Mesenchymal stem cell (in vitro differentiated cells and primary cell): Measurements from ENCODE around the gene COIL.

Source experiments
- DNase-seq: peaks from one replicate; pipeline ENCODE4 v3.0.0-alpha.2; 2013
- H2AFZ ChIP-seq: one replicate; pipeline ENCODE4 v1.6.1; 2013; ENCODE audit warnings: low read depth, mild to moderate bottlenecking, control low read depth, inconsistent platforms, low read length, moderate library complexity
- H2AK5ac ChIP-seq: 2 replicates; pipeline ENCODE4 v1.6.1; 2013; ENCODE audit warnings: low read length, moderate library complexity, mild to moderate bottlenecking, inconsistent platforms; ENCODE audit not compliant: severe bottlenecking
- H2BK120ac ChIP-seq: one replicate; pipeline ENCODE4 v1.6.1; 2013; ENCODE audit warnings: low read depth, mild to moderate bottlenecking, inconsistent platforms, low read length, moderate library complexity
- H2BK12ac ChIP-seq, 2 experiments: one replicate each; pipeline ENCODE4 v1.6.1; 2013; ENCODE audit warnings: inconsistent platforms in 2 of 2, low read length in 2 of 2, mild to moderate bottlenecking in 2 of 2, moderate library complexity in 2 of 2, control low read depth in 1 of 2
- H2BK15ac ChIP-seq: one replicate; pipeline ENCODE4 v1.6.1; 2013; ENCODE audit warnings: mild to moderate bottlenecking, low read depth, inconsistent platforms; ENCODE audit not compliant: poor library complexity, severe bottlenecking
- H2BK5ac ChIP-seq: 2 replicates; pipeline ENCODE4 v1.6.1; 2013; ENCODE audit warnings: low read depth, mild to moderate bottlenecking, low read length, control low read depth, inconsistent platforms; ENCODE audit not compliant: poor library complexity, severe bottlenecking
- H3K14ac ChIP-seq, 2 experiments: one replicate each; pipeline ENCODE4 v1.6.1; 2013; ENCODE audit warnings: inconsistent platforms in 2 of 2, low read length in 2 of 2, control low read depth in 1 of 2, mild to moderate bottlenecking in 1 of 2, moderate library complexity in 1 of 2
- H3K18ac ChIP-seq, 2 experiments: one replicate each; pipeline ENCODE4 v1.6.1; 2013; ENCODE audit warnings: inconsistent platforms in 2 of 2, low read length in 2 of 2, control low read depth in 1 of 2, low read depth in 1 of 2, mild to moderate bottlenecking in 1 of 2
- H3K23ac ChIP-seq, 2 experiments: one replicate each; pipeline ENCODE4 v1.6.1; 2013; ENCODE audit warnings: inconsistent platforms in 2 of 2, low read length in 2 of 2, mild to moderate bottlenecking in 2 of 2, moderate library complexity in 2 of 2, control low read depth in 1 of 2
- H3K27ac ChIP-seq: 2 replicates; pipeline ENCODE4 v1.5.1; 2013; ENCODE audit warnings: mild to moderate bottlenecking, moderate library complexity, low read length, control low read depth, inconsistent platforms; ENCODE audit not compliant: poor library complexity, severe bottlenecking
- H3K27me3 ChIP-seq, 2 experiments: 2 replicates each; pipeline versions ENCODE4 v1.6.1 to v1.7.0; 2013; ENCODE audit warnings: low read length in 2 of 2, mild to moderate bottlenecking in 2 of 2, moderate library complexity in 2 of 2, control low read depth in 1 of 2, inconsistent platforms in 1 of 2; ENCODE audit not compliant: control insufficient read depth in 1 of 2, insufficient read depth in 1 of 2
- H3K36me3 ChIP-seq, 2 experiments: 2 replicates each; pipeline versions ENCODE4 v1.6.1 to v1.7.0; 2013; ENCODE audit warnings: low read length in 2 of 2, control low read depth in 1 of 2, inconsistent platforms in 1 of 2, low read depth in 1 of 2, mild to moderate bottlenecking in 1 of 2; ENCODE audit not compliant: insufficient read depth in 2 of 2, control insufficient read depth in 1 of 2
- H3K4ac ChIP-seq, 2 experiments: one replicate each; pipeline ENCODE4 v1.6.1; 2013; ENCODE audit warnings: inconsistent platforms in 2 of 2, low read length in 2 of 2, mild to moderate bottlenecking in 2 of 2, moderate library complexity in 2 of 2, control low read depth in 1 of 2, low read depth in 1 of 2
- H3K4me1 ChIP-seq: 2 replicates; pipeline ENCODE4 v1.6.1; 2013; ENCODE audit warnings: low read depth, low read length, control low read depth; ENCODE audit not compliant: control insufficient read depth, insufficient read depth
- H3K4me2 ChIP-seq: 2 replicates; pipeline ENCODE4 v1.6.1; 2013; ENCODE audit warnings: low read length, mild to moderate bottlenecking, inconsistent platforms; ENCODE audit not compliant: poor library complexity, severe bottlenecking
- H3K4me3 ChIP-seq, 2 experiments: 2 replicates each; pipeline versions ENCODE4 v1.5.1 to v1.7.0; 2013; ENCODE audit warnings: low read length in 2 of 2, mild to moderate bottlenecking in 2 of 2, control low read depth in 1 of 2, low read depth in 1 of 2; ENCODE audit not compliant: insufficient read depth in 1 of 2
- H3K79me1 ChIP-seq: replicated peaks from 2 replicates; pipeline ENCODE4 v1.6.1; 2013; ENCODE audit warnings: mild to moderate bottlenecking, control low read depth, low read length, inconsistent platforms; ENCODE audit not compliant: poor library complexity, severe bottlenecking
- H3K9ac ChIP-seq: 2 replicates; pipeline ENCODE4 v1.7.0; 2013; ENCODE audit warnings: mild to moderate bottlenecking, low read length, moderate library complexity
- H3K9me3 ChIP-seq: 2 replicates; pipeline ENCODE4 v1.7.0; 2013; ENCODE audit warnings: mild to moderate bottlenecking, low read length; ENCODE audit not compliant: control insufficient read depth
- H4K8ac ChIP-seq: one replicate; pipeline ENCODE4 v1.6.1; 2013; ENCODE audit warnings: inconsistent platforms, mild to moderate bottlenecking, low read length, moderate library complexity
- H4K91ac ChIP-seq: one replicate; pipeline ENCODE4 v1.6.1; 2013; ENCODE audit warnings: mild to moderate bottlenecking, low read length, inconsistent platforms
- WGBS: methylation state at CpG from one replicate; pipeline ENCODE4 v1.1.7; 2013; ENCODE audit warnings: mixed read lengths; 5-methylcytosine and 5-hydroxymethylcytosine counted together

The COIL gene

DNA sequence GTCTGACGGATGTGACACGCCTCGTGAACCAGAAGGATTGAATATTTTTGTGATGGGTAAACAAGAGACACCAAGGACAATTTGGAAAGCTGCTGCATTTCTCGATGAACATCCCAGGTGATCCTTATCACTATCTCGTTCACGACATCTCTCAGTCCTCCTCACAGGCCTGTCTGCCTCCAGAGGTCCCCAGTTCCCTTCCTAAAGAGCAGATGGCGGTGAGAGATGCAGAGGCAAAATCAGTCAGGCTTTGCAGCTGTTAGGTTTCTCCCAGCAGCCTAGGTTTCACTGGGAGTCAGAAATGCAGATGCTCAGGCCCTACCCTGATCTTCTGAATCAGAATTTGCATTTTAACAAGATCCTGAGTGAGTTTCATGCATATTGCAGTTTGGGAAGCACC, 40.7 kb upstream of the COIL start:
- H4K8ac ChIP-seq: no peak overlapping the region
- H3K4me2 ChIP-seq: no peak overlapping the region
- no peak overlapping the region for H3K18ac ChIP-seq
- H4K91ac ChIP-seq: no peak overlapping the region
- 88% methylated on average over 7 of the region's 7 CpGs for WGBS
- H2AK5ac ChIP-seq: no peak overlapping the region
- peaks cover 7 to 84% of the 10 kb centered on the region in 2 experiments for H3K36me3 ChIP-seq
- no peaks in the 10 kb centered on the region for H3K9me3 ChIP-seq
- no peak overlapping the region for H3K14ac ChIP-seq
- H3K27me3 ChIP-seq: no peaks in the 10 kb centered on the region
- no peak overlapping the region for H2BK15ac ChIP-seq
- no peaks in the 10 kb centered on the region for H3K4me1 ChIP-seq
- no peak overlapping the region for H2BK5ac ChIP-seq
- H3K4ac ChIP-seq: no peak overlapping the region
- H2BK120ac ChIP-seq: no peak overlapping the region
- no peak overlapping the region for H3K9ac ChIP-seq
- H3K23ac ChIP-seq: no peak overlapping the region
- no peak overlapping the region for H2BK12ac ChIP-seq
- H3K79me1 ChIP-seq: no peaks in the 10 kb centered on the region
- no peak for DNase-seq
- no peak overlapping the region for H3K4me3 ChIP-seq
- no peak overlapping the region for H3K27ac ChIP-seq
- H2AFZ ChIP-seq: no peak overlapping the region

DNA sequence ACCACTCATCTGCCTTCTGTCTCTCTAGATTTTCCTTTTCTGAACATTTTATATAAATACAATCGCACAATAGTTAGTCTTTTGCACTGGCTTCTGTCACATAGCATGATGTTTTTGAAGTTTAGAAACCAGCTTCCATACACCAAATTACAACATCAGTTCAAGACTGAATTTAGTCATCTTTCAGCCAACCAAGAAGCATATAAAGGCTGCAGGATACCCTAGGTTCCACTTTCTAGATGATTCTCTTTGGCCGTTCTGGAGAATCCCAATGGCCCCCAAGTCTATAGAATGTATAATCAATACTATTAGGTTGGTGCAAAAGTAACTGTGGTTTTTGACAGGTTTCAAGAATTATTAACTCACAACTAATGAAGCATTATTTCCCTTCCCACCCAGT, 36.5 kb upstream of the COIL start:
- Histone ChIP-seq H2AK5ac (no peak overlapping the region), H3K4me2 (no peak overlapping the region), H3K36me3 (peaks cover 5 to 70% of the 10 kb centered on the region in 2 experiments), H2BK120ac (no peak overlapping the region), H3K4ac (no peak overlapping the region), H3K4me1 (no peaks in the 10 kb centered on the region), H3K18ac (no peak overlapping the region), H2BK5ac (no peak overlapping the region), H2AFZ (no peak overlapping the region), H3K4me3 (no peak overlapping the region), H3K27ac (no peak overlapping the region), H2BK12ac (no peak overlapping the region), H4K91ac (no peak overlapping the region), H3K9me3 (no peaks in the 10 kb centered on the region), H3K27me3 (no peaks in the 10 kb centered on the region), H4K8ac (no peak overlapping the region), H2BK15ac (no peak overlapping the region), H3K9ac (no peak overlapping the region), H3K23ac (no peak overlapping the region), H3K14ac (no peak overlapping the region), H3K79me1 (no peaks in the 10 kb centered on the region)
- 100% methylated on average over 1 of the region's 2 CpGs for WGBS
- DNase-seq: no peak

DNA sequence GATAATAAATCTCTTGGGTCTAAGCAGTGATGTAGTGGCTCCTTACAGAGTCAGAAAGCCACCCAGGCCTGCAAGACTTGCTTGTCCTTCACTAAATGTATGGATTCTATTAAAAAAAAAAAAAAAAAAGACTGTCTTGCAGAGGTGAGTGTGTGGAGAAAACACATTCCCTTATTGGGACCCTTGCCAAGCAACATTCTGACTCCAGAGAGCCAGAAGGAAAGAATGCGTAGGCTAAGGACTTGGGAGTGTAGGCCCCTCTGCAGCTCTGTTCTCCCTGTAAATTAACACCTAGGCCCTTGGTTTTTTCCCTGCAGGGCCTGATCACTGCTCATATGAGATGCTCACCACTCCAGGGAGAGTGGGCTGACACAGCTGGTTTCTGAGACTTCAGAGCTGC, 34.9 kb upstream of the COIL start:
- Histone ChIP-seq H2BK120ac (no peak overlapping the region), H4K8ac (no peak overlapping the region), H3K36me3 (peaks cover 5 to 70% of the 10 kb centered on the region in 2 experiments), H3K4me3 (no peak overlapping the region), H3K23ac (no peak overlapping the region), H2BK12ac (no peak overlapping the region), H3K9me3 (no peaks in the 10 kb centered on the region), H3K27me3 (no peaks in the 10 kb centered on the region), H2AFZ (no peak overlapping the region), H3K9ac (no peak overlapping the region), H3K14ac (no peak overlapping the region), H2AK5ac (no peak overlapping the region), H3K79me1 (no peaks in the 10 kb centered on the region), H3K27ac (no peak overlapping the region), H3K4ac (no peak overlapping the region), H3K18ac (no peak overlapping the region), H3K4me2 (no peak overlapping the region), H4K91ac (no peak overlapping the region), H2BK5ac (no peak overlapping the region), H2BK15ac (no peak overlapping the region), H3K4me1 (no peaks in the 10 kb centered on the region)
- 100% methylated on average over 1 of the region's 1 CpG for WGBS
- DNase-seq: no peak

DNA sequence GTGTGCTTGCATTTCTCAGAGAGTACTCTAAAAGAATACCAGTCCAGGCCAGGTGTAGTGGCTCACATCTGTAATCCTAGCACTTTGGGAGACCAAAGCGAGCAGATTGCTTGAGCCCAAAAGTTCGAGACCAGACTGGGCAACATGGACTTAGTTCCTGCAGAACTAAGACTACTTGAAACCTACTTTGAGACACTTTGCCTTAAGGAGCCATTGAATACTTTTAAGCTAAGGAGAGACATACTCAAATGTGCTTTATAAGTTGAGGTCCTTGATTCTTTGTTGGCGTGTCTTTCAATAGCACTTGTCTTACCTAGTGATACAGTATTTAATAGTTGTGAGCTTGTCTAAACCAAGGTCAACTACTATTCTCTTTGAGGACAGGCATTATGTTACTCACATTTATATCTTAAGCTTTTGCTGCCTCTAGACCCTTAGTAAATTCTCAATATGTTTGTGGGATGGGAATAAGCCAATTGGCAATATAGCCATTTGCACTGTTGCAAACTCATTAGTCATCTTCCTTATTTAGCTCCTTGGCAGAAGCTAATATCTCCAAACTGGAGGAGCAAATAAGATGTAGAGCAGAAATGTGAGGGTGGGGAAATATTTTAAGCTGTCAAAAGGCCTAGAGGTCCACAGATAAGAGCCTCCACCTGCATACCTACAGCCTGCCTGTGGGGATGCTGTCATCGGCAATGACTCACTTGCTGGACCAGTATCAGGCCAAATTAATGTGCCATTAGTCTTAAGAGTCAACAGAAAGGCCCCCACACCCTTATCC, 33.4 kb upstream of the COIL start:
- no peak overlapping the region for H3K4me3 ChIP-seq
- H3K18ac ChIP-seq: no peak overlapping the region
- DNase-seq: no peak
- no peak overlapping the region for H4K91ac ChIP-seq
- peaks cover 5 to 65% of the 10 kb centered on the region in 2 experiments for H3K36me3 ChIP-seq
- no peak overlapping the region for H2AK5ac ChIP-seq
- H2BK120ac ChIP-seq: no peak overlapping the region
- H3K27me3 ChIP-seq: no peaks in the 10 kb centered on the region
- 96% methylated on average over 4 of the region's 4 CpGs for WGBS
- H3K27ac ChIP-seq: no peak overlapping the region
- H3K23ac ChIP-seq: no peak overlapping the region
- H3K4me2 ChIP-seq: no peak overlapping the region
- H3K4ac ChIP-seq: no peak overlapping the region
- H4K8ac ChIP-seq: no peak overlapping the region
- H2BK12ac ChIP-seq: no peak overlapping the region
- no peak overlapping the region for H2BK5ac ChIP-seq
- H3K4me1 ChIP-seq: no peaks in the 10 kb centered on the region
- no peak overlapping the region for H3K9ac ChIP-seq
- H3K9me3 ChIP-seq: no peaks in the 10 kb centered on the region
- no peak overlapping the region for H3K14ac ChIP-seq
- no peak overlapping the region for H2BK15ac ChIP-seq
- no peaks in the 10 kb centered on the region for H3K79me1 ChIP-seq
- H2AFZ ChIP-seq: no peak overlapping the region
